ENCODE data around the gene KIAA0040.
"Not testable (repeated sequence)": the region's sequence is repeated elsewhere in the genome, so short reads cannot be mapped to it uniquely, and the experiment has no call there.

KIAA0040 gene

DNA sequence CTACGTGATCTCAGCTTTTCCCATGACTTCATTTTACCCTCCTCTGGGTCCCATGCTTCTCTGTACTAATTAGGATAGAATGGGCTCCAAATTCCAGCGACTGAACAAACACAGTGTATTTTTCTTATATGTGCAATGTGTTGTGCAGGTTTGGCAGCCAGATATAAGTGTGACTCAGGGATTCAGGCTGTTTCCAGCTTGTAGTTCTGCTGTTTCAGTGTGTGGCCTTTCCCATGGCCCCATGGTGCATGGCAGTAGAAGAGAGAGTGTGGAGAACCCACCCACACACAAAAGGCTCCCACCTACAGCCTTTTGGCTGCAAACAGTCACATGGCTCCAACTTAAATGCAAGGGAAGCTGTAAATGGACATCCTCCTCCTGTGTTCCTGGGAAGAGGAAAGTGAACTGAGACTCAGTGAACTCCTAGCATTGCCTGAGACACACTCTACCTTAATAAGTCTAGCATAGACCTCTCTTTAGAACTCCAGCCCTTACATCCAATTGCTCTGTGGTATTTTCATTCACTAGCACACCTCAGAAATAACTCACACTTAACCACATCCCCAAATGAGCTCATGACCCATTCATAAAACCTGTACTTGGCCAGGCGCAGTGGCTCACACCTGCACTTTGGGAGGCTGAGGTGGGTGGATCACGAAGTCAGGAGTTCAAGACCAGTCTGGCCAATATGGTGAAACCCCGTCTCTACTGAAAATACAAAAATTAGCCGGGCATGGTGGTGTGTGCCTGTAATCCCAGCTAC is 58.7 kb downstream of the KIAA0040 start:
- no peak for DNase-seq

DNA sequence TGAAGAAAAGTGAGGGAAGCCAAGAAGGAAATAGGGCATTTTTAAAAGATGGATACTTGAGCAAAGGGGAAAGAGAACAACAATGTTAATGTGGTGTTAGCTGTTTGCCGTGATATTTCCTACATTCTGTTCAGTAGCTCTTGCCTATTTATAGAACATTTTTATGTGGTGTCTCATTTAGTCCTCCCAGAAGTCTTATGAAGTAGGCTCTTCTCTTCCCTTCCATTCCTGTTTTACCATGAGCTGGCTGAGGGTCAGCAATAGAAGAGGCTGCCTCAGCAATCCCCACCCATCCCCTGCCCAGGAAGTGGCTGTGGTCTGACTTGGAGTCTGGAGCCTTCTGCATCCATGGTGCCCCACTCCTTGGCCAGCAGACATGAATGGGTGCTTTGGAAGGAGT is 60.1 kb downstream of the KIAA0040 start:
- DNase-seq, result no peak

DNA sequence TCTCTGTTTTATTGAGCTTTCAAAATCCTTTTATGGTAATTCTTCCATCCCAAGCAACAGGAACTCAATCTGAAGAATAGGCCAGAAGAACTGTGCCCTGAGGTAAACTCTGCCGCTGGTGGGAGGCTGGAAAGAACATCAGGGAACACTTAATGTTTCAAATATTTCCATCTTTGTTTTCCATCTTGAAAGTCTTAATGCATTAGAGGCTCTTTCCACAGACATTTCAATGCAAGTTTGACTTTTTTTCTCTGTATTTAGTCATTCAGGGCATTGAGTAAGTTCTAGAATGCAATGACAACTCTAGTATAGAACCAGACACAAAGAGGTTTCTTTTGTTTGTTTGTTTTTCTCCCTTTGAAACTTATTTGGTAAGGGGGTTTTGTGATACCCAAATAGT is 61.5 kb downstream of the KIAA0040 start:
- DNase-seq, result no peak

DNA sequence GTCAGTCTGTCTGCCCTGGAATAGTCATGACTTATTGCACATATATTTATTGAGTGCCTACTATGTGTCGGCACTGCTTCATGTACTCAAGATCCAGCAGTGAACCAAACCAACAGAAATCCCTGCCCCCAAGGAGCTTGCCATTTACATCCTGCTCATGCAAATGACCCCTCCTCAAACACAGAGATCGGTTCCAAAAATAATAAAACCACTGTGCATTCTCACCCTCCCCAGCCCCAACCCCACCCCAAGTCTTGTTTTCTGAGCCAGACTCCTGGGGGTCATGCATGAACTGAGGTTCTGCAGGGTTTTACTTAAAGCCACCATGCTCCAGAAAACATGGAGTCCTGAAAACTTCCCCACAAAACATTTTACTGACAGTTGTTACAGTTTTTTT is 61.9 kb downstream of the KIAA0040 start:
- DNase-seq, result no peak

DNA sequence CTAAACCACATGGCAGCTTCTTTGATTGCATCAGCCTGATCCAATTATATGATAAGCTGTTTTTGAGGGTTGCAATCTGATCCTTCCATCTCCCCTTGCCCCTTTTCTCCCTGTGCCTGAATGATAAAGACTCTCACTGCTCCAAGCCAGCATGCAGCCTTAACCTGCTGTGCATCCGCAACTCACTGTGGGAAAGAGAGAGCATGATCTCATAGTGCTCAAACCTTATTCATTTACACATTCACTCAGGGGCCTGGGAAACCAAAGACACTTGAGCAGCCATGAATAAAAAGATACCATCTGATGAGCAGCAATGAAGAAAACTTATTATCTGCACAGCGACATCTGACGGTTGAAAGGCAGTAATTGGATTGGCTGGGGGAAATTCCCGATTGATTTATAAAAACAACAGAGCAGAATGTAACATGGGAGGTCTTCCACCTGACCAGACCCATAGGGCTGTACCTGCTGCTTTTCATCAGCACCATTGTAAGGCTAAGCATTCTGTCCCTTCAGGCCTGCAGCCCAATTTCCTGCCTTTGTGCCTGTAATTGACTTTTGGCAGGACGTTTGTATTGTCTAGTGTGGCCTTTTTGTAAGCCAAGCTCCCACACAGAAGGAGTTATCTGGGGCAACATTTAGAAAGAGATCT is 62.5 kb downstream of the KIAA0040 start:
- DNase-seq, result no peak

DNA sequence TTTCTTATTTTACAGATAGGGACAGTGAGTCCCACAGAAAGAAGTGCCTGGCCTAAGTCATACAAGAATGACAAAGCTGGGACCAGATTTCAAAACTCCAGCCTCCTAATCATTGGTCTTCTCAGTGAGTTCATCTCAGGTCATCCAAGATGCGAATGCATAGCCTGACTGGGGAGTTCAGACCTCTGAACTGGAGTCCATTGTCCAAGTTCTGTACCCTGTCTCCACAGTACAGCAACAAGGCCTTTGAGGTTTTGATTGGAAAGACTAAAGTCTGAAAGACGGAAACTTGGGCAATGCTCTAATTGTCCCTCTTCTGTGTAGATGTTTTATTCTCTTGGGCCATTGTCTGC is 63.0 kb downstream of the KIAA0040 start:
- no peak for DNase-seq

DNA sequence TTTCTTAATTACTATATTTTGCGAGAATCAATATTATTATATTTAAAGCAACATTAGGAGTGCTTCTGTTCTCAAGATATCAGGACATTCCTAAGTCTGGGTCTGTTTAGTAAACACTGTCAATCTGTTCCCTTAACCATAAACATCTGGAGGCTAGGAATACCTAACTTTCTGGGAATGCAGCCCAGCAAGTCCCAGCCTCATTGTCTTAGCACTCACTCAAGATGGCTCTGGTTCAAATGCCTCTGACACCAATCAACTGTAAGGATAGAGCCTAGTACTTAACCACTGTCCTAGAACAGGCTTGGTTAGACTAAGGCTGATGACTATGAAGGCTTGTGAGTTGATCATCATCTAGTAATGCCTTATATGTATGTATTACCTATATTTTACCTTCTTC is 63.4 kb downstream of the KIAA0040 start:
- DNase-seq, result no peak

DNA sequence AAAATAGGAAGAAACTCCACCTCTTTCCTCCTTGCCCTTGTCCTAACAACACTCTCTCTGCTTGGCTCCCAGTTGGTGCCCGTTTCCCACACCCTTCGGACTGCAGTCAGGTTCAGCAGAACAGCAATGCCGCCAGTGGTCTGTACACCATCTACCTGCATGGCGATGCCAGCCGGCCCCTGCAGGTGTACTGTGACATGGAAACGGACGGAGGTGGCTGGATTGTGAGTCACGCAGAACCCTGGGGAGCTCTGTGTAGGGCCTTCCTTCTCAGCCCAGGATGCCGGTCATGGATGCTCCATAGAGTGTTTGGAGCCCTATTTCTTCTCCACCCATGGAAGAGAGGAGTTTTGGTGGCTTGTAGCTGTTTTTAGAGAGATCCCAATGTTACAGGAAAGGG is 64.1 kb downstream of the KIAA0040 start:
- DNase-seq, result no peak

DNA sequence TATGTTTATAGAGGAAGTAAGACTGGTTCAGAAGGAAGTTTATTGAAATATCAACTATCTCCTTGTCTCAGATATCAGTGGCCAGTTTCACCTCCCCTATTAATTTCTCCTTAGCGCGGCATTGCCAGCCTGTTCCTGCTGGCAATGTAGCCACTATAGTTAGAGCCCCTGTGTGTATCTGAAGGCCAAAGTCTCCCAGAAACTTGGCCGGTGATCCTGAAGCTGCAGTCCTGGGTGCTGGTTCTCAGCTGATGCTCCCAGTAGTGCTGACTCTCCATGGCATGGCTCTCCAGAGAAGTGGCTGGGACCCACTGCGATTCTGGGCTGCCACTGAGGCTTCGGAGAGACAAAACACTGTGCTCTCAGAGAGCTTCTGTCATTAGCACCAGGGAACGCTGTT is 65.0 kb downstream of the KIAA0040 start:
- no peak for DNase-seq

DNA sequence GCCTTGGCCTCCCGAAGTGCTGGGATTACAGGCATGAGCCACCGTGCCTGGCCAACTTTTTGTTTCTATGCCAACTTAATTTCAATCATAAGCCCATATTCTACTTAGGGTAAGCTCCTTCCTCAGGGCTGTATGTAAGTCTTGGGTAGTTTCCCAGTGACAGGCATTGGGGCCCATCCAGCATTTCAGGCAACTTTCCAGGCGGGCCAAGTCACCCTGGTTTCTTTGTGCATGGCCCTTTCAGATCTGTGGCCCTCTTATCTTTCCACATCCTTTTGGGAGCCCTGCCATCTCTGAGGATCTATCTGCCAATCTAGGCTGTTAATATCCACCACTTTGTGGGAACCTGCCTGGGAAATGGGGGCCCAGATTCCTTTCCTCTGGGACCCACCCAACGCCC is 66.2 kb downstream of the KIAA0040 start:
- DNase-seq, result no peak

DNA sequence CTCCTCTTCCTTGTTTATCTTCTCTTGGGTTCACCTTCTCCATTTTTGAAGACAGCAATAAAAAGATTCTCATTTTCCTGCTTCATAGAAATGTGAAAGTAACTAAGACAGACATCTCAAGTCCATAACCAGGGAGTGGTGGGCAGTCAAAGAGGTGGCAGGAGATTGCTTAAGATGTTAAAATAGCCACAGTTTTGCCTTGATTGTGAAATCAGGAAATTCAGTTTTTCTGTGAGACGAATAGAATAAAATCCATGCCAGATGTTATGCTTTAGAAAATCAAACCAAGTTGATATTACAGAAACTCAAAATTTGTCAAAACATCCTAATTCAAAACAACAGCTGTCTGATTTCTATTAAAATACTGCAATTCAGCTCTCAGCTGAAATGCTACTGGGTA is 67.7 kb downstream of the KIAA0040 start:
- no peak for DNase-seq

DNA sequence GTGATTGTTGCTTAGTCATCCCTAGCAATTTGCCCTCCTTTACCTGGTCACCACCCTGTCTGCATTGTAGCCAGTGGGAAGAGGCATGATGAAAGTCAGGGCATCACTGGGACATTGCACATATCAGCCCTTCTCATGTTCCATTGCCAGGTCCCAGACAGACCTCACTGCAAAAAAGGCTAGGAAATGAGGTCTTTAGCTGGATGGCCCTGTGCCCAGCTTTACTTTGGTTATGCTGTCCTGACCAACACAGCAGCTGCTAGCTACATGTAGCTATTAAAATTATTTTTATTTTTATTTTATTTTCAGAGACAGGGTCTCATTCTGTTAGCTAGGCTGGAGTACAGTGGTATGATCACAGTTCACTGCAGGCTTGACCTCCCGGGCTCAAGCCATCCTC is 72.1 kb downstream of the KIAA0040 start:
- no peak for DNase-seq

DNA sequence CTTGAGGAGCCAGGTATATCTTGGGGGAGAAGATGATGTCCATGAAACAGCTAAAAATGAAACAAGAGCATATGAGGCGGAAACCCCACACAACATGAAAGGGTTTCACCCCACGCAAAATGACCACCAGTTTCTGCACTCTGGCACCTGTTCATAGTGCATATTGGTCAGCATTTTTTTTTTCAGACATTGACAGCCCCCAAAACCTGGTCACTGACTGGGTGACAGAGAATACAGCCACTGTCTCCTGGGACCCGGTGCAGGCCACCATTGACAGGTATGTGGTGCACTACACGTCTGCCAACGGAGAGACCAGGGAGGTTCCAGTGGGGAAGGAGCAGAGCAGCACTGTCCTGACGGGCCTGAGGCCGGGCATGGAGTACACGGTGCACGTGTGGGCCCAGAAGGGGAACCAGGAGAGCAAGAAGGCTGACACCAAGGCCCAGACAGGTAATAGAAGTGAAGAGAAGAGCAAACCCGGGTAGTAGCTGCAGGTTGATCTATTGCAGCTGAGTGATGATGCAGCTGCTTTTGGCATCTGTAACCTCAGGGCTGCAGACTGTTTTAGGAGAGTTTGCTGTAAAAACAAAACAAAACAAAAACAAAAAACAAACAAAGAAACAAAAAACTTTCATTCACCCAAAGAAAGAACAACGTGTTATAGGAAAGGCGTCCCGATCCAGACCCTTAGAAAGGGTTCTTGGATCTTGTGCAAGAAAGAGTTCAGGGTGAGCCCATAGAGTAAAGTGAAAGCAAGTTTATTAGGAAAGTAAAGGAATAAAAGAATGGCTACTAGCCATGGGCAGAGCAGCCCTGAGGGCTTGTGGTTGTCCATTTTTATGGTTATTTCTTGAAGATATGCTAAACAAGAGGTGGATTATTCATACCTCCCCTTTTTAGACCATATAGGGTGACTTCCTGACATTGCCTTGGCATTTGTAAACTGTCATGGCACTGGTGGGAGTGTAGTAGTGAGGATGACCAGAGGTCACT is 73.9 kb downstream of the KIAA0040 start:
- no peak for DNase-seq

DNA sequence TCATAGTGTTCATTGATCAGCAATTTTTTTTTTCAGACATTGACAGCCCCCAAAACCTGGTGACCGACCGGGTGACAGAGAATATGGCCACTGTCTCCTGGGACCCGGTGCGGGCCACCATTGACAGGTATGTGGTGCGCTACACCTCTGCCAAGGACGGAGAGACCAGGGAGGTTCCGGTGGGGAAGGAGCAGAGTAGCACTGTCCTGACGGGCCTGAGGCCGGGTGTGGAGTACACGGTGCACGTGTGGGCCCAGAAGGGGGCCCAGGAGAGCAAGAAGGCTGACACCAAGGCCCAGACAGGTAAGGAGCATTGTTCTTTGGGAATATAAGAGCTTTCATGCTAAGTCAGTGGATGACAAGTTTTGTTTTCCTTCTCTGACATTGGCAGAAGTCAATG is 75.7 kb downstream of the KIAA0040 start:
- DNase-seq, result no peak

DNA sequence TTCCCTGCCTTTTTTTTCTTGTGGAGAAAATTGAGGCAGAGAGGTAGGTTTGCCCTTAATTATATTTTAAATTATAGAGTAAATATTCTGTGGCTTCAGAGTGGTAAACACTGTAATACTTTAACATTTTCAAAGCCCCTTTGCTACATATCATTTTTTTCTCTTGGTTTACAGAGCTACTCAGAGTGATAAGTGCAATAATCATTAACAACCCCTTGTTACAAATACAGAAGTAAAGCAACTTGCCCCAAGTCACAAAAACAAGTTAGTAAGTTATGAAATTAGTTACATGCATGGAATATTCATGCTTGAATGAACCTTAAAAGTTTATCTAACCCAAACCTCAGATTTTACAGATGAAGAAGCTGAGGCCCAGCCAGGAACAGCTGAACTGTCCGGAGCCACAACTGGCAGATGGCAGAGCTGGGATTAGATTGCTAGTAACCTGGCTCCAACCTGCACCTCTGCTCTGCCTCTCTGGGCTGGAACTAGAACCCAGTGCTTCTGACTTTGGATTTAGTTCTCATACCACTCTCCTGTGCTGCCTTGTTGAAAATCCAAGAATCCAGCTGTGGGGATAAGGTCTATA is 76.3 kb downstream of the KIAA0040 start:
- no peak for DNase-seq

DNA sequence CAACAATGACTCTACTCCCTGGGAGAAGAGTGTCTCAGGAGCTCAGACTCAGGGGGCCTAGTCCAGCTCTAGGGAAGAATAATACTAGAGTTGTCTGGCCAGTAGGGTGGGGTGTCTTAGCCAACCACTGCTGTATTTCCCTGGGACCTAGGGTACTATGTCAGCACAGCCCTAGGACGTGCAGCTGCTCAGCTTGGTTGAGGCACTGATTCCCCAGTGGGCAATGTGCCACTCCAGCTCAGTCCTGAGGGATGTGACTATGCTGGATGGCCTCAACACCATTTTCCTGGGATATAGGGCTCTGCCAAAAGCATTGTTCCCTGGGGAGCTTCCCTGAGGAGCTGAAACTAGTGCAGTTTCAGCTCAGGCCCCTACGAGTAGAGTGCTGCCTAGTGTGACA is 77.6 kb downstream of the KIAA0040 start:
- DNase-seq, result no peak

DNA sequence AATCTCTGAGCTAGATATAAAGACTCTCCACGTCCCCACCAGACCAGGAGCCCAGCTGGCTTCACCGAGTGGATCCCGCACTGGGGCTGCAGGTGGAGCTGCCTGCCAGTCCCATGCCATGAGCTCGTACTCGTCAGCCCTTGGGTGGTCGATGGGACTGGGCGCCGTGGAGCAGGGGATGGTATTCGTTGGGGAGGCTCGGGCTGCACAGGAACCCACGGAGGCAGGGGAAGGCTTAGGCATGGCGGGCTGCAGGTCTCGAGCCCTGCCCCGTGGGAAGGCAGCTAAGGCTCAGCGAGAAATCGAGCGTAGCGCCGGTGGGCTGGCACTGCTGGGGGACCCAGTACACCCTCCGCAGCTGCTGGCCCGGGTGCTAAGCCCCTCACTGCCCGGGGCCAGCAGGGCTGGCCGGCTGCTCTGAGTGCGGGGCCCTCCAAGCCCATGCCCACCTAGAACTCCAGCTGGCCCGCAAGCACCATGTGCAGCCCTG is 84.2 kb downstream of the KIAA0040 start:
- not testable (repeated sequence) for DNase-seq
